ENCODE data around the gene TMEM30A.

DNA sequence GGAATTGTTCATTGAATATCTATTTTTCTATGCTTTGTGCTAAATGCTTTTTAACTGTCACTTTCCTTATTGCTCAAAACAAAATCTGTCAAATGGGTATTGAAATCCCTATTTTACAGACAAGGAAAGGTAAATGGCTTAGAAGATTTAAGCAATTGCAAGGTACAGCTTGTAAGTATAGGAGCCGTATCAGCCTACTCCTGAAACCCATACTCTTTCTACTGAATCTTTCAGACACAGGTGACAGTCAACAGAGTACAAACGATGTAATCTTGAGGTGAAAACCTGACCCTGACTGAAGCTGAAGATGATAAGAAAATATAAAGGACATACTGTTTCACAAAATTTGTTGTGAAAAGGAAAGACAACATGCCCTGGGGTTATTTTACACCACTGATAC lies 34.0 kb downstream of the TMEM30A start:
- TF ChIP-seq, protein P1, sequence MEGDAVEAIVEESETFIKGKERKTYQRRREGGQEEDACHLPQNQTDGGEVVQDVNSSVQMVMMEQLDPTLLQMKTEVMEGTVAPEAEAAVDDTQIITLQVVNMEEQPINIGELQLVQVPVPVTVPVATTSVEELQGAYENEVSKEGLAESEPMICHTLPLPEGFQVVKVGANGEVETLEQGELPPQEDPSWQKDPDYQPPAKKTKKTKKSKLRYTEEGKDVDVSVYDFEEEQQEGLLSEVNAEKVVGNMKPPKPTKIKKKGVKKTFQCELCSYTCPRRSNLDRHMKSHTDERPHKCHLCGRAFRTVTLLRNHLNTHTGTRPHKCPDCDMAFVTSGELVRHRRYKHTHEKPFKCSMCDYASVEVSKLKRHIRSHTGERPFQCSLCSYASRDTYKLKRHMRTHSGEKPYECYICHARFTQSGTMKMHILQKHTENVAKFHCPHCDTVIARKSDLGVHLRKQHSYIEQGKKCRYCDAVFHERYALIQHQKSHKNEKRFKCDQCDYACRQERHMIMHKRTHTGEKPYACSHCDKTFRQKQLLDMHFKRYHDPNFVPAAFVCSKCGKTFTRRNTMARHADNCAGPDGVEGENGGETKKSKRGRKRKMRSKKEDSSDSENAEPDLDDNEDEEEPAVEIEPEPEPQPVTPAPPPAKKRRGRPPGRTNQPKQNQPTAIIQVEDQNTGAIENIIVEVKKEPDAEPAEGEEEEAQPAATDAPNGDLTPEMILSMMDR (IDR thresholded peaks at IDR 0.05): no peak
- no peak for TF ChIP-seq POLR2A (IDR thresholded peaks at IDR 0.05; ENCODE audit: low read depth)
